ENCODE results near the gene ITGB5. TPM values are rescaled to one million over a fixed set of nuclear protein-coding genes. Genes with fewer than 3 reads are reported as not detected.

ITGB5 gene
- total RNA-seq, 1 experiment from 2014 or later: 146 TPM

GRCh38 chr3:124800511-124801258 lies 86.5 kb downstream of the ITGB5 start:
- no peak overlapping the region for H3K4me3 Mint-ChIP-seq
- Histone ChIP-seq H2BK12ac (ENCODE audit: insufficient read length, low read depth, low read length) (no peak overlapping the region), H3K4me1 (ENCODE audit: insufficient read depth, low read length) (no peaks in the 10 kb centered on the region; the same call in 1 of the 2 replicates), H3K27me3 (ENCODE audit: insufficient read depth, low read length) (no peaks in the 10 kb centered on the region), H3T11ph (ENCODE audit: low read length) (no peak overlapping the region), H2AFZ (ENCODE audit: low read length) (no peak overlapping the region), H3K23me2 (ENCODE audit: insufficient read length, low read depth, low read length, poor library complexity, severe bottlenecking) (no peaks in the 10 kb centered on the region), H4K8ac (replicated peaks; ENCODE audit: insufficient read length, low read depth, low read length) (no peak overlapping the region), H3K23ac (ENCODE audit: insufficient read length, low read depth, low read length) (no peak overlapping the region), H2BK15ac (ENCODE audit: low read depth, low read length) (no peak overlapping the region), H3K9ac (ENCODE audit: extremely low read depth, insufficient read length, low read length) (no peak overlapping the region), H4K91ac (ENCODE audit: insufficient read length, low read depth, low read length) (no peak overlapping the region), H3K9me3 (ENCODE audit: control insufficient read depth, low read depth, low read length) (no peaks in the 10 kb centered on the region), H3K4me2 (ENCODE audit: insufficient read depth, insufficient read length, low read length) (no peak overlapping the region), H3K14ac (ENCODE audit: insufficient read depth, low read length) (no peak overlapping the region), H2BK120ac (ENCODE audit: low read depth, low read length, poor library complexity, severe bottlenecking) (no peak overlapping the region), H2BK20ac (ENCODE audit: low read depth, low read length, poor library complexity, severe bottlenecking) (no peak overlapping the region), H3K79me2 (ENCODE audit: insufficient read depth, low read length) (no peaks in the 10 kb centered on the region), H3K27ac (ENCODE audit: insufficient read length, low read depth, low read length) (no peak overlapping the region), H3K18ac (ENCODE audit: insufficient read length, low read depth, low read length) (no peak overlapping the region), H2BK5ac (ENCODE audit: insufficient read length, low read length) (no peak overlapping the region), H4K20me1 (ENCODE audit: control insufficient read depth, insufficient read depth, insufficient read length) (no peaks in the 10 kb centered on the region), H3K4ac (ENCODE audit: low read depth, low read length) (no peak overlapping the region), H4K5ac (ENCODE audit: insufficient read length, low read depth, low read length) (no peak overlapping the region), H3K56ac (ENCODE audit: insufficient read length, low read depth, low read length) (no peak overlapping the region), H3K79me1 (ENCODE audit: insufficient read depth, low read depth, low read length, poor library complexity, severe bottlenecking) (no peaks in the 10 kb centered on the region), H2AK5ac (ENCODE audit: insufficient read length, low read length) (no peak overlapping the region)
- WGBS (ENCODE audit: extremely low coverage, insufficient read length, low lambda C conversion rate): no CpG with 5 or more reads among the region's 10 CpGs
- H3K4me1 Mint-ChIP-seq: peaks cover 21 to 30% of the 10 kb centered on the region in 2 experiments
- DNase-seq: no peak
- no peaks in the 10 kb centered on the region for H3K27me3 Mint-ChIP-seq (ENCODE audit: low read depth)
- peaks cover 25 to 60% (median 31%) of the 10 kb centered on the region in 3 experiments for H3K36me3 Mint-ChIP-seq (ENCODE audit: insufficient read depth in 1 of 3, low read depth in 3 of 3)
- H3K27ac Mint-ChIP-seq: peak overlapping the region; percentile 37 to 95 (median 92); a peak in 4 of 7 replicates
- TF ChIP-seq CTCF (conservative IDR thresholded peaks at IDR 0.05): no peak
- no peaks in the 10 kb centered on the region; a peak in 1 of 5 replicates for H3K9me3 Mint-ChIP-seq
